H9 (cell line): ENCODE measurements around the gene PAX6. TPM values are rescaled to one million over a fixed set of nuclear protein-coding genes. Genes with fewer than 3 reads are reported as not detected.
A peak's percentile ranks its signal among the peaks of the same experiment; 100 is the strongest.

Experiments used
- DNase-seq: peaks from one replicate; pipeline ENCODE4 v3.0.0-alpha.2; 2017
- H2AFZ ChIP-seq: one replicate; pipeline ENCODE4 v1.6.1; 2013; ENCODE audit warnings: mild to moderate bottlenecking, low read length, control low read depth, moderate library complexity
- H2AK5ac ChIP-seq: 2 replicates; pipeline ENCODE4 v1.6.1; 2013; ENCODE audit warnings: low read length, control low read depth, mixed read lengths; ENCODE audit not compliant: insufficient read length
- H2BK120ac ChIP-seq: one replicate; pipeline ENCODE4 v1.6.1; 2013; ENCODE audit warnings: low read depth, mild to moderate bottlenecking, low read length, control low read depth, inconsistent platforms; ENCODE audit not compliant: poor library complexity, severe bottlenecking
- H2BK12ac ChIP-seq: 2 replicates; pipeline ENCODE4 v1.6.1; 2013; ENCODE audit warnings: low read length, control low read depth, mixed read lengths, low read depth; ENCODE audit not compliant: insufficient read length
- H2BK15ac ChIP-seq: 2 replicates; pipeline ENCODE4 v1.6.1; 2013; ENCODE audit warnings: low read depth, low read length, control low read depth
- H2BK20ac ChIP-seq: one replicate; pipeline ENCODE4 v1.6.1; 2013; ENCODE audit warnings: low read depth, mild to moderate bottlenecking, low read length, control low read depth, inconsistent platforms; ENCODE audit not compliant: poor library complexity, severe bottlenecking
- H2BK5ac ChIP-seq: 2 replicates; pipeline ENCODE4 v1.6.1; 2013; ENCODE audit warnings: low read length, control low read depth, mixed read lengths; ENCODE audit not compliant: insufficient read length
- H3K14ac ChIP-seq: 2 replicates; pipeline ENCODE4 v1.6.1; 2013; ENCODE audit warnings: low read length, control low read depth; ENCODE audit not compliant: insufficient read depth
- H3K18ac ChIP-seq: 2 replicates; pipeline ENCODE4 v1.6.1; 2013; ENCODE audit warnings: low read depth, mild to moderate bottlenecking, mixed read lengths, low read length, control low read depth; ENCODE audit not compliant: insufficient read length
- H3K23ac ChIP-seq: 2 replicates; pipeline ENCODE4 v1.6.1; 2013; ENCODE audit warnings: low read length, control low read depth, mixed read lengths, low read depth; ENCODE audit not compliant: insufficient read length
- H3K23me2 ChIP-seq: 2 replicates; pipeline ENCODE4 v1.6.1; 2013; ENCODE audit warnings: low read depth, mild to moderate bottlenecking, mixed read lengths, low read length, control low read depth; ENCODE audit not compliant: insufficient read length, poor library complexity, severe bottlenecking
- H3K27ac ChIP-seq: 2 replicates; pipeline ENCODE4 v1.5.1; 2013; ENCODE audit warnings: low read length, control low read depth, mixed read lengths, low read depth; ENCODE audit not compliant: insufficient read length
- H3K27me3 ChIP-seq: 2 replicates; pipeline ENCODE4 v1.6.1; 2013; ENCODE audit warnings: low read length, control low read depth, inconsistent platforms; ENCODE audit not compliant: insufficient read depth
- H3K4ac ChIP-seq: 2 replicates; pipeline ENCODE4 v1.6.1; 2013; ENCODE audit warnings: low read depth, mild to moderate bottlenecking, control low read depth, inconsistent platforms, low read length, moderate library complexity
- H3K4me1 ChIP-seq: 2 replicates; pipeline ENCODE4 v1.6.1; 2013; ENCODE audit warnings: low read length, control low read depth, inconsistent platforms; ENCODE audit not compliant: insufficient read depth
- H3K4me2 ChIP-seq: 2 replicates; pipeline ENCODE4 v1.6.1; 2013; ENCODE audit warnings: low read length, control low read depth, mixed read lengths; ENCODE audit not compliant: insufficient read length, insufficient read depth
- H3K56ac ChIP-seq: 2 replicates; pipeline ENCODE4 v1.6.1; 2013; ENCODE audit warnings: low read depth, mild to moderate bottlenecking, mixed read lengths, low read length, control low read depth; ENCODE audit not compliant: insufficient read length
- H3K79me1 ChIP-seq: 2 replicates; pipeline ENCODE4 v1.6.1; 2013; ENCODE audit warnings: low read depth, mild to moderate bottlenecking, moderate library complexity, low read length, control low read depth, inconsistent platforms; ENCODE audit not compliant: insufficient read depth, poor library complexity, severe bottlenecking
- H3K79me2 ChIP-seq: 2 replicates; pipeline ENCODE4 v1.6.1; 2013; ENCODE audit warnings: low read length, control low read depth, inconsistent platforms; ENCODE audit not compliant: insufficient read depth
- H3K9ac ChIP-seq: 2 replicates; pipeline ENCODE4 v1.6.1; 2013; ENCODE audit warnings: low read length, control low read depth, mixed read lengths; ENCODE audit not compliant: insufficient read length; ENCODE audit errors: extremely low read depth
- H3K9me3 ChIP-seq: one replicate; pipeline ENCODE4 v1.6.1; 2013; ENCODE audit warnings: low read depth, low read length, inconsistent platforms; ENCODE audit not compliant: control insufficient read depth
- H3T11ph ChIP-seq: one replicate; pipeline ENCODE4 v1.6.1; 2013; ENCODE audit warnings: mild to moderate bottlenecking, low read length, control low read depth, inconsistent platforms
- H4K20me1 ChIP-seq: one replicate; pipeline ENCODE4 v1.6.1; 2013; ENCODE audit not compliant: control insufficient read depth, insufficient read length, insufficient read depth
- H4K5ac ChIP-seq: 2 replicates; pipeline ENCODE4 v1.6.1; 2013; ENCODE audit warnings: low read depth, mild to moderate bottlenecking, mixed read lengths, low read length, control low read depth; ENCODE audit not compliant: insufficient read length
- H4K8ac ChIP-seq: replicated peaks from 2 replicates; pipeline ENCODE4 v1.6.1; 2013; ENCODE audit warnings: low read length, control low read depth, mixed read lengths, low read depth; ENCODE audit not compliant: insufficient read length
- H4K91ac ChIP-seq: 2 replicates; pipeline ENCODE4 v1.6.1; 2013; ENCODE audit warnings: low read depth, mild to moderate bottlenecking, moderate library complexity, mixed read lengths, low read length, control low read depth; ENCODE audit not compliant: insufficient read length
- H3K27ac Mint-ChIP-seq, 3 experiments: 2 replicates in 2 of 3; 3 replicates in 1 of 3; pipeline ENCODE4 v1.8.0; 2020 to 2021; ENCODE audit warnings: mixed read lengths in 3 of 3, mild to moderate bottlenecking in 1 of 3, moderate library complexity in 1 of 3
- H3K27me3 Mint-ChIP-seq: 2 replicates; pipeline ENCODE4 v1.8.0; 2021; ENCODE audit warnings: low read depth, mild to moderate bottlenecking, moderate library complexity, mixed read lengths
- H3K36me3 Mint-ChIP-seq, 3 experiments: 2 replicates in 2 of 3; 3 replicates in 1 of 3; pipeline ENCODE4 v1.8.0; 2020 to 2021; ENCODE audit warnings: low read depth in 3 of 3, mixed read lengths in 3 of 3; ENCODE audit not compliant: insufficient read depth in 1 of 3
- H3K4me1 Mint-ChIP-seq, 2 experiments: 2 replicates each; pipeline ENCODE4 v1.8.0; 2020; ENCODE audit warnings: mixed read lengths in 2 of 2
- H3K4me3 Mint-ChIP-seq, 2 experiments: 2 replicates in 1 of 2; 3 replicates in 1 of 2; pipeline ENCODE4 v1.8.0; 2020 to 2021; ENCODE audit warnings: mild to moderate bottlenecking in 2 of 2, mixed read lengths in 2 of 2, moderate library complexity in 1 of 2
- H3K9me3 Mint-ChIP-seq, 2 experiments: 2 replicates in 1 of 2; 3 replicates in 1 of 2; pipeline ENCODE4 v1.8.0; 2020; ENCODE audit warnings: mild to moderate bottlenecking in 2 of 2, mixed read lengths in 2 of 2, moderate library complexity in 1 of 2
- WGBS: extraction: QIAGEN DNeasy Blood & Tissue Kit; methylation state at CpG from one replicate; pipeline ENCODE4 v1.1.7; 2013; ENCODE audit warnings: missing lambda C conversion rate, low lambda C conversion rate, mixed read lengths; ENCODE audit not compliant: insufficient read length; ENCODE audit errors: extremely low coverage; 5-methylcytosine and 5-hydroxymethylcytosine counted together
- total RNA-seq: library from RNA; stranded (reverse); gene quantifications from 2 replicates; pipeline ENCODE4 v1.2.1, GENCODE V29; 2021
- TF ChIP-seq, protein P1 (sequence below): fragments of 200-600 bp; sonication (generic); conservative IDR thresholded peaks from 3 replicates; pipeline ENCODE4 v1.8.0; 2021; ENCODE audit warnings: antibody characterized with exemption, mild to moderate bottlenecking

PAX6 gene
- total RNA-seq, 1 experiment from 2014 or later, result not detected

DNA sequence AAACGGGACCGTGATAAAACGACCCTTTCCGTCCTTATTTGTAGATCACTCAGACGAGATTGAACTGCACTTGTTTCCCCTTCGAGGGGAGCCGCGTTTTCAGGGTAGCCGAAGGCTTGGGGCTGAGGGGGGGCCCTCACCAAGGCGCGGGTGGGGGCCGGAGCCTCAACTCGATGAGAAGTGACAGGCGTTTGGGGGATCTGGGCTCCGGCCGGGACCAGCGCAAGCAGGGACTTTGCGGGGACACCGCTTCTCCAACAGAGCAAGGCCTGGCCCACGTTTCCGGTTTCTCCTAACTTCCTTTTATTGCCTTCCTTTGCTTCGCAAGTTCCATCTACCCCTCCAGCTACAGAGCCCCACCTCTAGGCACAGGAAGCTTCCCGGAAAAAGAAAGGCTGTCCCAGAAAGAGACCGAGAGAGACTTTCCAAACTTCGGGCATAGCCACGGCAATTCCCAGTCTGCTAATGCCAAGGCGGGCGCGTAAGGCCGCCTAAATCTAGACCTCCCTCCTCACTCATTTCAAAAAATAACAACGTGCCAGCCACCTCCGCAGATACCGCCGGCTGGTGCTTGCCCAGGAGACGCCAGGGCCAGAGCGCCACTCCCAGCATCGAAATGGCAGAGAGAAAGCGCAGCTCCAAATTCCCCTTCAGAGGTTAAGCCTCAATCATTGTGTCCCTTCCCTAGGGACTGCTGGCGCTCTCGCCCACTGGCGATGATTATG is 6.6 kb downstream of the PAX6 start:
- no peak overlapping the region for H2AFZ ChIP-seq
- no peak overlapping the region for H3K18ac ChIP-seq
- H3K23me2 ChIP-seq, result peaks cover 13% of the 10 kb centered on the region
- no peak overlapping the region for H3K14ac ChIP-seq
- H3K27me3 ChIP-seq, result peaks cover 93% of the 10 kb centered on the region
- no peak overlapping the region for H3T11ph ChIP-seq
- Mint-ChIP-seq H3K4me3 (peak overlapping the region; percentile 49 to 71), H3K4me1 (peaks cover 34 to 74% of the 10 kb centered on the region in 2 experiments), H3K27me3 (peaks cover 100% of the 10 kb centered on the region), H3K9me3 (peaks cover 3 to 6% of the 10 kb centered on the region in 2 experiments; a peak in 3 of 5 replicates), H3K36me3 (no peaks in the 10 kb centered on the region), H3K27ac (no peak overlapping the region; a peak in 1 of 7 replicates)
- no peak overlapping the region for H4K8ac ChIP-seq
- no peak overlapping the region for H3K9ac ChIP-seq
- H3K27ac ChIP-seq, result no peak overlapping the region
- H2BK5ac ChIP-seq, result no peak overlapping the region
- no peak overlapping the region for H3K4ac ChIP-seq
- no peak overlapping the region for H3K23ac ChIP-seq
- H4K20me1 ChIP-seq, result no peaks in the 10 kb centered on the region
- H2BK12ac ChIP-seq, result no peak overlapping the region
- no peak overlapping the region for H4K91ac ChIP-seq
- H3K9me3 ChIP-seq, result no peaks in the 10 kb centered on the region
- no peaks in the 10 kb centered on the region for H3K79me1 ChIP-seq
- H2AK5ac ChIP-seq, result no peak overlapping the region
- peak overlapping the region; percentile 55 for H3K4me2 ChIP-seq
- H3K79me2 ChIP-seq, result no peaks in the 10 kb centered on the region
- no peaks in the 10 kb centered on the region for H3K4me1 ChIP-seq
- WGBS, result no CpG with 5 or more reads among the region's 41 CpGs
- DNase-seq, result peak; percentile 41
- TF ChIP-seq, protein P1, sequence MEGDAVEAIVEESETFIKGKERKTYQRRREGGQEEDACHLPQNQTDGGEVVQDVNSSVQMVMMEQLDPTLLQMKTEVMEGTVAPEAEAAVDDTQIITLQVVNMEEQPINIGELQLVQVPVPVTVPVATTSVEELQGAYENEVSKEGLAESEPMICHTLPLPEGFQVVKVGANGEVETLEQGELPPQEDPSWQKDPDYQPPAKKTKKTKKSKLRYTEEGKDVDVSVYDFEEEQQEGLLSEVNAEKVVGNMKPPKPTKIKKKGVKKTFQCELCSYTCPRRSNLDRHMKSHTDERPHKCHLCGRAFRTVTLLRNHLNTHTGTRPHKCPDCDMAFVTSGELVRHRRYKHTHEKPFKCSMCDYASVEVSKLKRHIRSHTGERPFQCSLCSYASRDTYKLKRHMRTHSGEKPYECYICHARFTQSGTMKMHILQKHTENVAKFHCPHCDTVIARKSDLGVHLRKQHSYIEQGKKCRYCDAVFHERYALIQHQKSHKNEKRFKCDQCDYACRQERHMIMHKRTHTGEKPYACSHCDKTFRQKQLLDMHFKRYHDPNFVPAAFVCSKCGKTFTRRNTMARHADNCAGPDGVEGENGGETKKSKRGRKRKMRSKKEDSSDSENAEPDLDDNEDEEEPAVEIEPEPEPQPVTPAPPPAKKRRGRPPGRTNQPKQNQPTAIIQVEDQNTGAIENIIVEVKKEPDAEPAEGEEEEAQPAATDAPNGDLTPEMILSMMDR, result no peak
- no peak overlapping the region for H2BK120ac ChIP-seq
- no peak overlapping the region for H4K5ac ChIP-seq
- H2BK20ac ChIP-seq, result no peak overlapping the region
- no peak overlapping the region for H2BK15ac ChIP-seq
- H3K56ac ChIP-seq, result no peak overlapping the region
